Ascending aorta (tissue), 2 donors: ENCODE data around the gene KLHL30. TPM values are rescaled to one million over a fixed set of nuclear protein-coding genes. Genes with fewer than 3 reads are reported as not detected.

Source experiments
- DNase-seq, 2 donors: peaks; one replicate each; pipeline ENCODE4 v3.0.0-alpha.2; 2019; ENCODE audit warnings: low spot score in 2 of 2
- H3K27ac ChIP-seq, 2 donors: fragments of 200-600 bp; sonication (generic); one replicate each; pipeline ENCODE4 v1.5.1; 2016 to 2017; ENCODE audit warnings: mild to moderate bottlenecking in 1 of 2
- H3K27me3 ChIP-seq: fragments of 200-600 bp; sonication (generic); one replicate; pipeline ENCODE4 v1.5.1; 2017
- H3K36me3 ChIP-seq, 2 donors: fragments of 200-600 bp; sonication (generic); one replicate each; pipeline ENCODE4 v1.5.1; 2016
- H3K4me1 ChIP-seq, 2 donors: fragments of 200-600 bp; sonication (generic); one replicate each; pipeline ENCODE4 v1.5.1; 2016 to 2017; ENCODE audit warnings: mild to moderate bottlenecking in 1 of 2
- H3K4me3 ChIP-seq, 2 donors: fragments of 200-600 bp; sonication (generic); one replicate each; pipeline ENCODE4 v1.5.1; 2016 to 2017; ENCODE audit warnings: mild to moderate bottlenecking in 1 of 2
- H3K9me3 ChIP-seq, 2 donors: fragments of 200-600 bp; sonication (generic); one replicate each; pipeline ENCODE4 v1.5.1; 2016
- CTCF ChIP-seq, 3 experiments: fragments of 200-600 bp in 2 of 3; fragments of 450-650 bp in 1 of 3; sonication (generic) in 2 of 3; IDR thresholded peaks; one replicate each; pipeline ENCODE4 v1.5.1; 2016 to 2019; ENCODE audit warnings: antibody characterized with exemption in 3 of 3, mild to moderate bottlenecking in 1 of 3, moderate library complexity in 1 of 3
- intact Hi-C: fragments of 100-400 bp; cut with DNase I; formaldehyde crosslinking; loops from one replicate; pipeline ENCODE4 v1.15.1; 2023
- total RNA-seq: library from RNA; depleted of rRNA; stranded (reverse); fragments of >200 nt; gene quantifications from one replicate; pipeline ENCODE4 v1.1.0, GENCODE V29; 2016

Gene KLHL30
- total RNA-seq, 1 donor from 2014 or later = 28.2 TPM

GRCh38 chr2:238093181-238094140, 45.0 kb upstream of the KLHL30 start:
- peak in 1 of 2 donors; percentile 58 for DNase-seq
- H3K27me3 ChIP-seq = no peaks in the 10 kb centered on the region
- no peaks in the 10 kb centered on the region for H3K9me3 ChIP-seq
- no peak overlapping the region for H3K4me3 ChIP-seq
- no peak for TF ChIP-seq CTCF (IDR thresholded peaks at IDR 0.05)
- intact Hi-C loops = no loop called here
- H3K27ac ChIP-seq = no peak overlapping the region
- no peaks in the 10 kb centered on the region for H3K36me3 ChIP-seq
- no peaks in the 10 kb centered on the region for H3K4me1 ChIP-seq

- intact Hi-C loops = no loop called here
- DNase-seq = no peak
- no peaks in the 10 kb centered on the region for H3K27me3 ChIP-seq
- no peaks in the 10 kb centered on the region for H3K36me3 ChIP-seq
- no peaks in the 10 kb centered on the region for H3K9me3 ChIP-seq
- no peak for TF ChIP-seq CTCF (IDR thresholded peaks at IDR 0.05)
- H3K4me3 ChIP-seq = no peak overlapping the region
- no peak overlapping the region for H3K27ac ChIP-seq
- H3K4me1 ChIP-seq = no peaks in the 10 kb centered on the region
These were observed 43.9 kb upstream of the KLHL30 start for GRCh38 chr2:238094438-238095022.

GRCh38 chr2:238095143-238095542, 43.3 kb upstream of the KLHL30 start:
- no peaks in the 10 kb centered on the region for H3K9me3 ChIP-seq
- TF ChIP-seq CTCF (IDR thresholded peaks at IDR 0.05) = no peak
- H3K27ac ChIP-seq = no peak overlapping the region
- H3K4me3 ChIP-seq = no peak overlapping the region
- no peak for DNase-seq
- no peaks in the 10 kb centered on the region for H3K36me3 ChIP-seq
- H3K4me1 ChIP-seq = no peaks in the 10 kb centered on the region
- H3K27me3 ChIP-seq = no peaks in the 10 kb centered on the region
- intact Hi-C loops = no loop called here

GRCh38 chr2:238096311-238097011, 42.0 kb upstream of the KLHL30 start:
- Histone ChIP-seq H3K27me3 (no peaks in the 10 kb centered on the region), H3K9me3 (no peaks in the 10 kb centered on the region), H3K4me1 (no peaks in the 10 kb centered on the region), H3K27ac (no peak overlapping the region), H3K4me3 (no peak overlapping the region), H3K36me3 (no peaks in the 10 kb centered on the region)
- no peak for TF ChIP-seq CTCF (IDR thresholded peaks at IDR 0.05)
- intact Hi-C loops = no loop called here
- no peak for DNase-seq

GRCh38 chr2:238097201-238097987, 41.1 kb upstream of the KLHL30 start:
- H3K27ac ChIP-seq = no peak overlapping the region
- no peak for TF ChIP-seq CTCF (IDR thresholded peaks at IDR 0.05)
- H3K4me1 ChIP-seq = no peaks in the 10 kb centered on the region
- no peak overlapping the region for H3K4me3 ChIP-seq
- no peaks in the 10 kb centered on the region for H3K9me3 ChIP-seq
- H3K27me3 ChIP-seq = no peaks in the 10 kb centered on the region
- peak in 1 of 2 donors; percentile 51 for DNase-seq
- H3K36me3 ChIP-seq = no peaks in the 10 kb centered on the region
- intact Hi-C loops = no loop called here
